ENCODE data around the gene CPN1. TPM values are rescaled to one million over a fixed set of nuclear protein-coding genes. Genes with fewer than 3 reads are reported as not detected.
A peak's percentile ranks its signal among the peaks of the same experiment; 100 is the strongest.
"Not testable (repeated sequence)": the region's sequence is repeated elsewhere in the genome, so short reads cannot be mapped to it uniquely, and the experiment has no call there.

The CPN1 gene
- not detected in 2 replicates for total RNA-seq (2022)
- Bru-seq, nascent RNA: not detected
- BruChase-seq, experiment 1, labeled RNA remaining after a 6-hour chase: not detected
- percentile 3 among the genes with signal in this experiment for BruChase-seq, experiment 2, labeled RNA remaining after a 2-hour chase
- long read RNA-seq: 0 reads

DNA sequence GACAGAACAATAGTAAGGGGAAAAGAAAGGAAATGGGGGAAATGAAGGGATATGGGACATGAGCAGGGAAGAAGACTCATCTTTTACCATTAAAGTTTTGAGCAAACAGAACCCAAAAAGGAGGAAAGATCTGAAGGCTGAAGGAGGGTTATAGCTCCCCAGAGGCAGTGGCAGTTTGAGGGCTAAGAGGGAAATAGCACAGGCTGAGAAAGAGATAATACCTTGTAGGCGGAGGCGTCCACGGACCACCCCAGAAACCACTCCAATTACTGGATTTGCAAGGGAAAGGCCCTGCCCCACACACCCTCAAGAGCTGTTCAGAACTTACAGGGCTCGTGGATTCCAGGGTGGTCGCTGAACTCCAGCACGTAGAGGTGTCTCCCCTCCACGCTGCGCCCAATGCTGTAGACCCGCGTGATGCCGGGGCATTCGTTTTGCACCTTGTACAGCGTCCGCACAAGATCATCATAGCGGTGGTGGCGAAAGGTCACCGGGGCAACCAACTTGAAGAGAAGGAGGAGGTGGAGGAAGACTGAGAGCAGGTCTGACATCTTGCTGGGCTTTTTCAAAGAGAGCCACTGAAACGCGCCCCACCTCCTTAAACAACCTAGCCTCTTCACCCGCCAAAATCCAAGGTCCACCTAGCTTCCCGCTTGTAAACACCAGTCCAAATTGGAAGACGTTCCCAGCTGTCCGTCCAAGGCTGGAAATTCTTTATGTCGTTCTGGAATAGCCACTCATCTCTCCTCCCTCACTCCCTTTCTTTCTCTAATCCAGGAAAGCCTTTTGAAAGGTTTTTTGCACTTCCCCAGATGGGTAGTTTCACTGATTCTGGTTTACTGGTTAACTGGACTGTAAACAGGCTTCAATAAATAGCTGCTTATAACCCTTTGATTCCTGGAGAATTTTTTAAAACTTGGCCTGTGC, at the start of gene CPN1:
Gene CPN1 (minus strand): TSS at position 795 of the 927 bp plus-strand sequence. CDS start 244 bp downstream, at position 551.
- H3K36me3 Mint-ChIP-seq (ENCODE audit: insufficient read depth, unreplicated experiment): no peaks in the 10 kb centered on the region
- intact Hi-C loops (cut with micrococcal nuclease): no loop called here
- POLR2A ChIA-PET: no interaction called here
- no peaks in the 10 kb centered on the region for H3K4me1 Mint-ChIP-seq (ENCODE audit: insufficient read depth, unreplicated experiment)
- no TSS peak for BruUV-seq (replicated peaks)
- H3K9me3 Mint-ChIP-seq (ENCODE audit: unreplicated experiment): no peaks in the 10 kb centered on the region
- H3K4me3 Mint-ChIP-seq (ENCODE audit: unreplicated experiment): no peak within 1 kb of the TSS
- TF ChIP-seq, protein P1, sequence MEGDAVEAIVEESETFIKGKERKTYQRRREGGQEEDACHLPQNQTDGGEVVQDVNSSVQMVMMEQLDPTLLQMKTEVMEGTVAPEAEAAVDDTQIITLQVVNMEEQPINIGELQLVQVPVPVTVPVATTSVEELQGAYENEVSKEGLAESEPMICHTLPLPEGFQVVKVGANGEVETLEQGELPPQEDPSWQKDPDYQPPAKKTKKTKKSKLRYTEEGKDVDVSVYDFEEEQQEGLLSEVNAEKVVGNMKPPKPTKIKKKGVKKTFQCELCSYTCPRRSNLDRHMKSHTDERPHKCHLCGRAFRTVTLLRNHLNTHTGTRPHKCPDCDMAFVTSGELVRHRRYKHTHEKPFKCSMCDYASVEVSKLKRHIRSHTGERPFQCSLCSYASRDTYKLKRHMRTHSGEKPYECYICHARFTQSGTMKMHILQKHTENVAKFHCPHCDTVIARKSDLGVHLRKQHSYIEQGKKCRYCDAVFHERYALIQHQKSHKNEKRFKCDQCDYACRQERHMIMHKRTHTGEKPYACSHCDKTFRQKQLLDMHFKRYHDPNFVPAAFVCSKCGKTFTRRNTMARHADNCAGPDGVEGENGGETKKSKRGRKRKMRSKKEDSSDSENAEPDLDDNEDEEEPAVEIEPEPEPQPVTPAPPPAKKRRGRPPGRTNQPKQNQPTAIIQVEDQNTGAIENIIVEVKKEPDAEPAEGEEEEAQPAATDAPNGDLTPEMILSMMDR (IDR thresholded peaks at IDR 0.05; ENCODE audit: unreplicated experiment): no peak
- peaks cover 10% of the 10 kb centered on the region for H3K27me3 Mint-ChIP-seq (ENCODE audit: insufficient read depth, unreplicated experiment)
- DNase-seq (ENCODE audit: unreplicated experiment): no peak
- CTCF ChIA-PET: interaction anchor here (1.7 kb wide), 1 partner anchor 36 kb away, joined by 5 read pairs; no protein-coding TSS in a partner anchor
- H3K27ac Mint-ChIP-seq (ENCODE audit: low read depth, unreplicated experiment): no peak within 1 kb of the TSS

DNA sequence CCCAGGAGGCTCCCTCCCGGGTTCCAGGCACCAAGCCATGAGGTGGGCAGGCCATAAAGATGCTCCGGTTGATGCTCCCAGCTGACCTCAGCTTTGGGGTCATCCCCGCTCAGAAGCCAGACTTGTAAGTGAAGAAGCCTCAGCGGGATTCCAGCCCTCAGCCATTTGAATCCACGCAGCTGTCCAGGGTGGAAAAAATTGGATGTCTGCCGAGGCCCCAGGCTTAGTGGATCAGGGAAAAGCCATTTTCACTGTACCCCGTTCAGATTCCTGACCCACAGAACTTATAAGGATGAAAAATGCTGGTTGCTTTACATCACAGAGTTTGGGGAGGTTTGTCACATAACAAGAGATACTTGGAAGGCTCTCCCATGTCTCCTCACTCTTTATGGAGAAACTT, 49.2 kb upstream of the CPN1 start:
- Mint-ChIP-seq H3K27me3 (ENCODE audit: insufficient read depth, unreplicated experiment) (no peaks in the 10 kb centered on the region), H3K4me3 (ENCODE audit: unreplicated experiment) (no peak overlapping the region), H3K36me3 (ENCODE audit: insufficient read depth, unreplicated experiment) (no peaks in the 10 kb centered on the region), H3K9me3 (ENCODE audit: unreplicated experiment) (peaks cover 7% of the 10 kb centered on the region), H3K27ac (ENCODE audit: low read depth, unreplicated experiment) (no peak overlapping the region), H3K4me1 (ENCODE audit: insufficient read depth, unreplicated experiment) (no peaks in the 10 kb centered on the region)
- no peak for DNase-seq (ENCODE audit: unreplicated experiment)
- TF ChIP-seq, protein P1 (IDR thresholded peaks at IDR 0.05; ENCODE audit: unreplicated experiment): no peak
- CTCF ChIA-PET: interaction anchor here (1.5 kb wide), 1 partner anchor 9 kb away, joined by 3 read pairs; no protein-coding TSS in a partner anchor
- POLR2A ChIA-PET: interaction anchor here (1.1 kb wide), 1 partner anchor 9 kb away, joined by 3 read pairs; no protein-coding TSS in a partner anchor
- intact Hi-C loops (cut with micrococcal nuclease): no loop called here
- BruUV-seq (replicated peaks): no TSS peak

DNA sequence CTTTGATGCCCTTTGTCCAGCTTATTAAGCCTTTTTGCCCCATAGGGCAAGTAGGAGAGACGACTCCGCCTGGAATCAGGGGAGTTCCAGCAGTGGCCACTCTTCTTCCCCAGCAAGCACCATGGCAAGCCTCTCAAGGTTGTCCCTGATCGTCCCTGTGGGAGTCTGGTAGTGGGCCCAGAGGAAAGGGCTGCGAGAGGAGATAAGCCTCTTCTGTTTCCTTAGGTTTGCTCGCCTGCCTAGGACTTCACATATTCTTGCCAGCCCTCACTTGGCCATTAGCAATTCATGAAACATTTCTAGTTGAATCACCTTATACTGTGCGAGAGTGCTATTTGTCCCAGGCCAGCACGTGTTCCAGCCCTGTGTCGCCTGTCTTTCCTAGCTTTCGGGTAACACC, 47.8 kb upstream of the CPN1 start:
- no peak for DNase-seq (ENCODE audit: unreplicated experiment)
- POLR2A ChIA-PET: interaction anchor here (0.6 kb wide), 1 partner anchor 16 kb away, joined by 3 read pairs; no protein-coding TSS in a partner anchor
- CTCF ChIA-PET: interaction anchor here (0.7 to 1.5 kb wide), 2 partner anchors 8 to 10 kb away, joined by 3 to 4 read pairs; no protein-coding TSS in a partner anchor
- BruUV-seq (replicated peaks): no TSS peak
- H3K4me1 Mint-ChIP-seq (ENCODE audit: insufficient read depth, unreplicated experiment): no peaks in the 10 kb centered on the region
- TF ChIP-seq, protein P1 (IDR thresholded peaks at IDR 0.05; ENCODE audit: unreplicated experiment): no peak
- H3K9me3 Mint-ChIP-seq (ENCODE audit: unreplicated experiment): peaks cover 7% of the 10 kb centered on the region
- no peaks in the 10 kb centered on the region for H3K36me3 Mint-ChIP-seq (ENCODE audit: insufficient read depth, unreplicated experiment)
- no peak overlapping the region for H3K4me3 Mint-ChIP-seq (ENCODE audit: unreplicated experiment)
- no peak overlapping the region for H3K27ac Mint-ChIP-seq (ENCODE audit: low read depth, unreplicated experiment)
- no peaks in the 10 kb centered on the region for H3K27me3 Mint-ChIP-seq (ENCODE audit: insufficient read depth, unreplicated experiment)
- intact Hi-C loops (cut with micrococcal nuclease): no loop called here

DNA sequence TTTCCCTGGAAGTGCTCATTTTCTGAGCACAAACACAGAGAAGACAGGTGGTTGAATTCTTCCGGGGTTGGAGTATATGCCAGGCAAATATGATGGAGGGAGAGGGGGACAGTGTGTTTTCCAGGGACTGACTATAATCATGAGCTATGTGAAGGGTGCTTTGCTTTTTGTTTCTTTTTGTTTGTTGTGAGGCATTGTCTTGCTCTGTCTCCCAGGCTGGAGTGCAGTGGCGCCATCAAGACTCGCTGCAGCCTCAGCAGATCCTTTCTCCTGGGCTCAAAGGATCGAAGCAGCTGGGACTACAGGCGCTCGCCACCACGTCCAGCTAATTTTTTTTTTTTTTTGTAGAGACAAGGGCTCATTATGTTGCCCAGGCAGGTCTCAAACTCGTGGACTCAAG, 47.3 kb upstream of the CPN1 start:
- TF ChIP-seq, protein P1 (IDR thresholded peaks at IDR 0.05; ENCODE audit: unreplicated experiment): no peak
- Mint-ChIP-seq H3K27ac (ENCODE audit: low read depth, unreplicated experiment) (no peak overlapping the region), H3K4me3 (ENCODE audit: unreplicated experiment) (no peak overlapping the region), H3K9me3 (ENCODE audit: unreplicated experiment) (peaks cover 5% of the 10 kb centered on the region), H3K4me1 (ENCODE audit: insufficient read depth, unreplicated experiment) (no peaks in the 10 kb centered on the region), H3K36me3 (ENCODE audit: insufficient read depth, unreplicated experiment) (no peaks in the 10 kb centered on the region), H3K27me3 (ENCODE audit: insufficient read depth, unreplicated experiment) (no peaks in the 10 kb centered on the region)
- BruUV-seq (replicated peaks): no TSS peak
- intact Hi-C loops (cut with micrococcal nuclease): no loop called here
- DNase-seq (ENCODE audit: unreplicated experiment): no peak
- ChIA-PET POLR2A (interaction anchor here (0.5 to 0.7 kb wide), 3 partner anchors 8 to 95 kb away, joined by 3 to 4 read pairs (median 3); no protein-coding TSS in a partner anchor), CTCF (interaction anchor here (0.7 kb wide), 1 partner anchor 284 kb away, joined by 3 read pairs; no protein-coding TSS in a partner anchor)

DNA sequence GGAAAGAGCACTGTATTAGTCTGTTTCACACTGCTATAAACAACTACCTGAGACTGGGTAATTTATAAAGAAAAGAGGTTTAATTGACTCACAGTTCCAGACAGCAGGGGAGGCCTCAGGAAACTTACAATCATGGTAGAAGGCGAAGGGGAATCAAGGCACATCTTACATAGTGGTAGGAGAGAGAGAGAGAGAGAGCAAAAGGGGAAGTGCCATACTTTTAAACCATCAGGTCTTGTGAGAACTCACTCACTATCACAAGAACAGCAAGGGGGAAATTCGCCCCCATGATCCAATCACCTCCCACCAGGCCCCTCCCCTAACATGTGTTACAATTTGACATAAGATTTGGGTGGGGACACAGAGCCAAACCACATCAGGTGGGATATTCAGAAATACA, 43.7 kb upstream of the CPN1 start:
- DNase-seq (ENCODE audit: unreplicated experiment); H3K27ac Mint-ChIP-seq (ENCODE audit: low read depth, unreplicated experiment); H3K27me3 Mint-ChIP-seq (ENCODE audit: insufficient read depth, unreplicated experiment); BruUV-seq (replicated peaks); CTCF ChIA-PET; intact Hi-C loops (cut with micrococcal nuclease); POLR2A ChIA-PET; H3K4me1 Mint-ChIP-seq (ENCODE audit: insufficient read depth, unreplicated experiment); H3K36me3 Mint-ChIP-seq (ENCODE audit: insufficient read depth, unreplicated experiment); H3K9me3 Mint-ChIP-seq (ENCODE audit: unreplicated experiment); H3K4me3 Mint-ChIP-seq (ENCODE audit: unreplicated experiment): not testable (repeated sequence)
